ENCODE results near the gene MTX3. TPM values are rescaled to one million over a fixed set of nuclear protein-coding genes. Genes with fewer than 3 reads are reported as not detected.

Gene MTX3
- total RNA-seq, 4 donors from 2014 or later: 15.0 to 20.8 (median 15.8) TPM

DNA sequence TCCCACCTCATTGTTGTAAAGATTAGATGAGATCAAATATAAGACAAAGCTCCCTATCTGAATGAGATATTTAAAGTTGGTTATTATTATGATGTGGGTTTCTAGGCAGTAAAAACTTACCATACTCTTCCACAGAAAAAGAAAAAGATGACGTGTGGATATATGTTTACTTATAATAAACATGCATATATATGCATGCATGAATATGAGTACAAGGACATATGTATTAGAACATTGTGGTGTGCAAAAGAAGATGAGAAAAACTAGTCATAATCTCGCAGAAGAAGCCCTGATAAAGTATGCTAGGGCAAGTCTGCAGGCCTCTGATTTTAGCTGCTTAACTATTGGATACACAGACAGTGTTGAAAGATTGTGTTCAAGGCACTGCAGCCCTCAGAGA lies 34.0 kb upstream of the MTX3 start:
- WGBS: 84% methylated on average over 2 of the region's 2 CpGs

DNA sequence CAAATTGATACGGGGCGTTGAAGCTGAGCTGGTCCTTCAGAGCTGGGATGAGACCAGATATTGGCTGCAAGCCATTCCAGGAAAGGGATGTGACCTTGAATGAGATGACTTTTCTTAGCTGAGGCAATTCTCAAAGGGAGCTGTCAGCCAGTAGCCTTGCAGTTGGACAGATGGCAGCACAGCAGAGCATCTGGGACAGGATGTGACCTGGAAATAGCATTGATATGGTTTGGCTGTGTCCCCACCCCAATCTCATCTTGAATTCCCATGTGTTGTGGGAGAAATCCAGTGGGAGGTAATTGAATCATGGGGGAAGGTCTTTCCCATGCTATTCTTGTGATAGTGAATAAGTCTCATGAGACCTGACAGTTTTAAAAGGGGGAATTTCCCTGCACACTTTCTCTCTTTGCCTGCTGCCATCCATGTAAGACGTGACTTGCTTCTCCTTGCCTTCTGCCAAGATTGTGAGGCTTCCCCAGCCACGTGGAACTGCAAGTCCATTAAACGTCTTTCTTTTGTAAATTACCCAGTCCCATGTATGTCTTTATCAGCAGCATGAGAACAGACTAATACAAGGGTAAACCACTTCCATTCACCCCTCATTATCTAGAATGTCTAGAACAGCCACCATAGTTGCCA lies 19.8 kb upstream of the MTX3 start:
- H3K27ac ChIP-seq (replicated peaks in 1 of 4): no peak overlapping the region
- no peaks in the 10 kb centered on the region for H3K4me1 ChIP-seq
- H3K36me3 ChIP-seq: no peaks in the 10 kb centered on the region
- H3K27me3 ChIP-seq: no peaks in the 10 kb centered on the region
- intact Hi-C loops (cut with DNase I): no loop called here
- TF ChIP-seq POLR2AphosphoS5 (IDR thresholded peaks at IDR 0.05) (no peak), EP300 (IDR thresholded peaks at IDR 0.05) (no peak), POLR2A (IDR thresholded peaks at IDR 0.05; ENCODE audit: low read depth) (no peak)
- TF ChIP-seq, protein P1, sequence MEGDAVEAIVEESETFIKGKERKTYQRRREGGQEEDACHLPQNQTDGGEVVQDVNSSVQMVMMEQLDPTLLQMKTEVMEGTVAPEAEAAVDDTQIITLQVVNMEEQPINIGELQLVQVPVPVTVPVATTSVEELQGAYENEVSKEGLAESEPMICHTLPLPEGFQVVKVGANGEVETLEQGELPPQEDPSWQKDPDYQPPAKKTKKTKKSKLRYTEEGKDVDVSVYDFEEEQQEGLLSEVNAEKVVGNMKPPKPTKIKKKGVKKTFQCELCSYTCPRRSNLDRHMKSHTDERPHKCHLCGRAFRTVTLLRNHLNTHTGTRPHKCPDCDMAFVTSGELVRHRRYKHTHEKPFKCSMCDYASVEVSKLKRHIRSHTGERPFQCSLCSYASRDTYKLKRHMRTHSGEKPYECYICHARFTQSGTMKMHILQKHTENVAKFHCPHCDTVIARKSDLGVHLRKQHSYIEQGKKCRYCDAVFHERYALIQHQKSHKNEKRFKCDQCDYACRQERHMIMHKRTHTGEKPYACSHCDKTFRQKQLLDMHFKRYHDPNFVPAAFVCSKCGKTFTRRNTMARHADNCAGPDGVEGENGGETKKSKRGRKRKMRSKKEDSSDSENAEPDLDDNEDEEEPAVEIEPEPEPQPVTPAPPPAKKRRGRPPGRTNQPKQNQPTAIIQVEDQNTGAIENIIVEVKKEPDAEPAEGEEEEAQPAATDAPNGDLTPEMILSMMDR (IDR thresholded peaks at IDR 0.05): no peak
- no peaks in the 10 kb centered on the region for H3K9me3 ChIP-seq
- WGBS: 86% methylated on average over 5 of the region's 5 CpGs
- H3K4me3 ChIP-seq: no peak overlapping the region
- no peak for DNase-seq (ENCODE audit: extremely low spot score)

More for the DNA sequence above, 34.0 kb upstream of the MTX3 start:
- TF ChIP-seq POLR2A (IDR thresholded peaks at IDR 0.05; ENCODE audit: low read depth) (no peak), EP300 (IDR thresholded peaks at IDR 0.05) (no peak), POLR2AphosphoS5 (IDR thresholded peaks at IDR 0.05) (no peak)
- TF ChIP-seq, protein P1 (IDR thresholded peaks at IDR 0.05): no peak
- Histone ChIP-seq H3K27ac (replicated peaks in 1 of 4) (no peak overlapping the region), H3K27me3 (peaks cover 0 to 3% (median 0%) of the 10 kb centered on the region in 4 donors), H3K4me1 (no peaks in the 10 kb centered on the region), H3K36me3 (no peaks in the 10 kb centered on the region), H3K9me3 (peaks cover 0 to 3% (median 0%) of the 10 kb centered on the region in 4 donors), H3K4me3 (no peak overlapping the region)
- intact Hi-C loops (cut with DNase I): no loop called here
- DNase-seq (ENCODE audit: extremely low spot score): no peak

DNA sequence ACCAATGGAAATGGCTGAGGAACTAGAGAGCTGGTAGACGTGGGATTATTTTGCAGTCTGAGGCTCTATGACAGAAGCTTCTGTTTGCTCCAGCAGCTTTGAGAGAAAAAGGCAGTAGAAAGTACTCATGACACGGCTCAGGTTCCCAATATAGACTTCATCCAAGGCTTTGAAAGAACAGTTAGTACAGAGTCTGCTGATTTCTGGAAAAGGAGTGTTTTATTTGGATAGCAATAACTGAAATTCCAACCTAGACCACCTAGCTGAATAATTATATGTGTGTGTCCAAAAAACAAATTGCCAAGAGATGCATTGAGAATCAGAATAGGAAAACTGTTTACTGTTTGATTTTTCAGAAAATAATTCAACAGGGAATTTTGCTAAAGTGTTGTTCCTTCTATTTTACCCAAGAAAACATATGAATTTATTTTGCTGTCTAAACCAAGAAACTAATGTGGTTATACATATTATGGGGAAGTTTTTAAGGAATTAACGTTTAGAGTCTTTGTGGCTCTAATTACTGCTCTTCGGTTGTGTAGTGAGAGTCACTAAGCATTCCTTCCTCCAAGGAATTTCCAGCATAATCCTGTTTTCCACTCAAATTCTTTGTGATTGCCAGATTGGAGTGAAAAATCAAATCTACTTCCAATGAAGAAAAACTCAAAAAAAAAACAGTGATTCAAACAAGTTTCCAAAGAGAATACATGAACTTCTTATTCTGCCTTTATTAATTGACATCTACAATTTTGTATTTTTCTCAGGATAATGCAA lies 18.1 kb upstream of the MTX3 start:
- intact Hi-C loops (cut with DNase I): no loop called here
- H3K27ac ChIP-seq (replicated peaks in 1 of 4): no peak overlapping the region
- WGBS: 74% methylated on average over 4 of the region's 4 CpGs
- DNase-seq (ENCODE audit: extremely low spot score): no peak
- no peaks in the 10 kb centered on the region for H3K36me3 ChIP-seq
- no peak for TF ChIP-seq EP300 (IDR thresholded peaks at IDR 0.05)
- TF ChIP-seq, protein P1 (IDR thresholded peaks at IDR 0.05): no peak
- TF ChIP-seq POLR2A (IDR thresholded peaks at IDR 0.05; ENCODE audit: low read depth): no peak
- H3K9me3 ChIP-seq: no peaks in the 10 kb centered on the region
- H3K4me1 ChIP-seq: no peaks in the 10 kb centered on the region
- no peak overlapping the region for H3K4me3 ChIP-seq
- no peaks in the 10 kb centered on the region for H3K27me3 ChIP-seq

DNA sequence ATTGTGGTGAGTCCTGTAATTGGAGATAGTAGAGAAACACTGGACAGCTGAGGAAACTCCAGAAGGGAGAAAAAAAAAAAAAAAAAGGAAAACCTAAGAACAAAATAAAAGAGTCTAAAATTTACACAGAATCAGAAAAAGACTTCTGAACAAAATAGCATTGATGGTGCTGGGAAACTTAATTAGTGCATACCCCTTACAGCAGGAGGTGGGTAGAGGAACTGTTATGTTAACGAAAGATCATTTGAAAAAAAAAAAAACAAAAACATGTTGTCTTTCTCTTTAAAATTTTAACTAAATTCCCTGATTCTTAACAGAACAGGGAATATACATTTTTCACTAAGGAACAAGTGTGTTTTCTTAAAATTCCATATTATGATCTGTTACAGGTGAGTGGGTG lies 11.6 kb upstream of the MTX3 start:
- no peak for TF ChIP-seq POLR2AphosphoS5 (IDR thresholded peaks at IDR 0.05)
- no peak for TF ChIP-seq POLR2A (IDR thresholded peaks at IDR 0.05; ENCODE audit: low read depth)
- TF ChIP-seq, protein P1 (IDR thresholded peaks at IDR 0.05): no peak
- TF ChIP-seq EP300 (IDR thresholded peaks at IDR 0.05): no peak
- H3K9me3 ChIP-seq: no peaks in the 10 kb centered on the region
- DNase-seq (ENCODE audit: extremely low spot score): no peak
- no peak overlapping the region for H3K4me3 ChIP-seq
- H3K27ac ChIP-seq (replicated peaks in 1 of 4): no peak overlapping the region
- WGBS: 90% methylated on average over 1 of the region's 1 CpG
- intact Hi-C loops (cut with DNase I): no loop called here
- no peaks in the 10 kb centered on the region for H3K27me3 ChIP-seq
- no peaks in the 10 kb centered on the region for H3K4me1 ChIP-seq
- H3K36me3 ChIP-seq: peaks cover 0 to 3% (median 0%) of the 10 kb centered on the region in 4 donors
